Endothelial cell of umbilical vein (primary cell): Measurements from ENCODE around the gene TMEM225B. TPM values are rescaled to one million over a fixed set of nuclear protein-coding genes. Genes with fewer than 3 reads are reported as not detected.
A peak's percentile ranks its signal among the peaks of the same experiment; 100 is the strongest.

Source experiments
- BruUV-seq: library from RNA; stranded (reverse); fragments of 400-500 nt; replicated peaks from 2 replicates; lab custom pipeline; 2021; lab: Mats Ljungman, UMichigan
- CTCF ChIA-PET: fragments of 300-600, 350-600 bp; sonication (Branson Sonifier 250); formaldehyde crosslinking; loops from one replicate; lab custom pipeline; 2021; ENCODE audit warnings: antibody characterized with exemption, inconsistent platforms; lab: Charles Lee
- POLR2A ChIA-PET: fragments of 300-600, 350-600 bp; sonication (Branson Sonifier 250); formaldehyde crosslinking; loops from one replicate; lab custom pipeline; 2021; ENCODE audit warnings: antibody characterized with exemption, inconsistent platforms; lab: Charles Lee
- DNase-seq: peaks from one replicate; pipeline ENCODE4 v3.0.0-alpha.2; 2011; ENCODE audit warnings: low read depth, low spot score
- FAIRE-seq: peaks from 2 replicates; lab custom pipeline; 2011; peaks lifted over from hg19 to GRCh38; lab: Jason Lieb, UNC
- H2AFZ ChIP-seq: 2 replicates; pipeline ENCODE4 v1.6.0; 2012; ENCODE audit warnings: low read depth, low read length, control low read depth, inconsistent platforms
- H3K27ac ChIP-seq: 2 replicates; pipeline ENCODE4 v1.5.1; 2011; ENCODE audit warnings: low read depth, mild to moderate bottlenecking, control low read depth, low read length, moderate library complexity; ENCODE audit not compliant: insufficient read depth
- H3K27me3 ChIP-seq, 2 experiments: 2 replicates each; pipeline versions ENCODE4 v1.6.0 to v1.6.1; 2011; ENCODE audit warnings: low read length in 2 of 2, mixed read lengths in 1 of 2; ENCODE audit not compliant: control insufficient read depth in 2 of 2, insufficient read depth in 2 of 2
- H3K36me3 ChIP-seq, 2 experiments: 2 replicates in 1 of 2; 3 replicates in 1 of 2; pipeline ENCODE4 v1.5.1; 2011; ENCODE audit warnings: low read length in 2 of 2, mild to moderate bottlenecking in 1 of 2, moderate library complexity in 1 of 2; ENCODE audit not compliant: control insufficient read depth in 2 of 2, insufficient read depth in 2 of 2; ENCODE audit errors: extremely low read depth in 1 of 2
- H3K4me1 ChIP-seq: 3 replicates; pipeline ENCODE4 v1.5.1; 2011; ENCODE audit warnings: mild to moderate bottlenecking, low read length; ENCODE audit not compliant: control insufficient read depth, insufficient read depth; ENCODE audit errors: extremely low read depth
- H3K4me2 ChIP-seq: 2 replicates; pipeline ENCODE4 v1.6.1; 2011; ENCODE audit warnings: low read length, control low read depth, mixed read lengths; ENCODE audit not compliant: insufficient read depth
- H3K4me3 ChIP-seq, 3 experiments: fragments of 200-600 bp in 1 of 3; sonication (generic), shearing (Covaris generic) in 1 of 3; replicated peaks in 1 of 3; 2 replicates each; pipeline ENCODE4 v1.5.1; 2011 to 2016; ENCODE audit warnings: control low read depth in 3 of 3, low read length in 3 of 3, mild to moderate bottlenecking in 2 of 3, inconsistent platforms in 1 of 3, low read depth in 1 of 3, moderate library complexity in 1 of 3; ENCODE audit not compliant: insufficient read depth in 1 of 3
- H3K79me2 ChIP-seq: 2 replicates; pipeline ENCODE4 v1.6.0; 2012; ENCODE audit warnings: low read length, inconsistent platforms; ENCODE audit not compliant: control insufficient read depth, insufficient read depth
- H3K9ac ChIP-seq: replicated peaks from 2 replicates; pipeline ENCODE3; 2011; ENCODE audit warnings: low read length, control low read depth; ENCODE audit not compliant: insufficient read depth; ENCODE audit errors: extremely low read depth
- H3K9me1 ChIP-seq: replicated peaks from 3 replicates; pipeline ENCODE4 v1.6.0; 2011; ENCODE audit warnings: mild to moderate bottlenecking, low read length; ENCODE audit not compliant: control insufficient read depth, insufficient read depth; ENCODE audit errors: extremely low read depth
- H3K9me3 ChIP-seq: replicated peaks from 2 replicates; pipeline ENCODE4 v1.5.1; 2012; ENCODE audit warnings: low read length, inconsistent platforms; ENCODE audit not compliant: control insufficient read depth, insufficient read depth
- H4K20me1 ChIP-seq: replicated peaks from 2 replicates; pipeline ENCODE3; 2011; ENCODE audit warnings: mild to moderate bottlenecking, low read length; ENCODE audit not compliant: control insufficient read depth, insufficient read depth; ENCODE audit errors: extremely low read depth
- CTCF ChIP-seq, 2 donors: IDR thresholded peaks; 1 replicate in 1 of 2; 2 replicates in 1 of 2; pipeline ENCODE4 v1.5.1; 2011; ENCODE audit warnings: low read length in 2 of 2, mild to moderate bottlenecking in 2 of 2, moderate library complexity in 2 of 2, control low read depth in 1 of 2, inconsistent platforms in 1 of 2, low read depth in 1 of 2; ENCODE audit not compliant: insufficient read depth in 1 of 2; ENCODE audit errors: extremely low read depth in 1 of 2
- EZH2 ChIP-seq: IDR thresholded peaks from 2 replicates; pipeline ENCODE4 v1.6.1; 2012; ENCODE audit warnings: borderline replicate concordance, low read depth, mild to moderate bottlenecking, moderate library complexity, low read length, inconsistent platforms; ENCODE audit not compliant: severe bottlenecking
- FOS ChIP-seq: IDR thresholded peaks from 2 replicates; pipeline ENCODE4 v1.6.1; 2011; ENCODE audit warnings: mild to moderate bottlenecking, low read length, moderate library complexity, borderline replicate concordance; ENCODE audit not compliant: insufficient read depth
- GATA2 ChIP-seq: IDR thresholded peaks from 2 replicates; pipeline ENCODE4 v1.7.0; 2011; ENCODE audit warnings: low read depth, mild to moderate bottlenecking, moderate library complexity, mixed read lengths, low read length; ENCODE audit not compliant: insufficient read length, insufficient read depth
- JUN ChIP-seq: IDR thresholded peaks from 2 replicates; pipeline ENCODE4 v1.6.1; 2011; ENCODE audit warnings: borderline replicate concordance, low read depth; ENCODE audit not compliant: insufficient read length, insufficient read depth
- MYC ChIP-seq: IDR thresholded peaks from one replicate; pipeline ENCODE4 v1.6.1; 2011; ENCODE audit warnings: mild to moderate bottlenecking, low read depth, low read length
- POLR2A ChIP-seq: IDR thresholded peaks from 2 replicates; pipeline ENCODE4 v1.6.1; 2012; ENCODE audit warnings: low read depth, mild to moderate bottlenecking, control low read depth, low read length
- POLR2AphosphoS5 ChIP-seq: IDR thresholded peaks from 2 replicates; pipeline ENCODE4 v1.6.1; 2012; ENCODE audit warnings: low read depth, mild to moderate bottlenecking, control low read depth, low read length, moderate library complexity; ENCODE audit not compliant: insufficient read depth
- dilution Hi-C: fragments of 300-500 bp; cut with MboI; formaldehyde crosslinking; loops from one replicate; pipeline ENCODE4 v1.15.0; 2019; ENCODE audit warnings: low sequenced_read_pairs; ENCODE audit not compliant: extremely low pct_ligation_motif_present
- intact Hi-C: fragments of 100-400 bp; cut with micrococcal nuclease; formaldehyde crosslinking; loops from one replicate; pipeline ENCODE4 v1.10.0; 2022
- polyA plus RNA-seq, 4 experiments: library from polyadenylated mRNA; depleted of rRNA in 3 of 4; stranded (reverse) in 3 of 4; unstranded in 1 of 4; fragments of >200 nt; gene quantifications; 2 replicates each; pipeline versions ENCODE4 v1.2.1 to v1.2.3, GENCODE V29; 2011 to 2012; ENCODE audit warnings: missing spikeins in 1 of 4
- total RNA-seq: library from RNA; stranded (reverse); gene quantifications from 2 replicates; pipeline ENCODE4 v1.2.3, GENCODE V29; 2021
- TF ChIP-seq, protein P1 (sequence below): IDR thresholded peaks from 2 replicates; pipeline ENCODE4 v1.6.1; 2011; ENCODE audit not compliant: insufficient read depth, insufficient read length

TMEM225B gene
- total and polyA plus RNA-seq, 2 donors (not counting 3 experiments of a cell fraction or from before 2014, with no cell fraction given) = 0.29 TPM; not detected in 1

DNA sequence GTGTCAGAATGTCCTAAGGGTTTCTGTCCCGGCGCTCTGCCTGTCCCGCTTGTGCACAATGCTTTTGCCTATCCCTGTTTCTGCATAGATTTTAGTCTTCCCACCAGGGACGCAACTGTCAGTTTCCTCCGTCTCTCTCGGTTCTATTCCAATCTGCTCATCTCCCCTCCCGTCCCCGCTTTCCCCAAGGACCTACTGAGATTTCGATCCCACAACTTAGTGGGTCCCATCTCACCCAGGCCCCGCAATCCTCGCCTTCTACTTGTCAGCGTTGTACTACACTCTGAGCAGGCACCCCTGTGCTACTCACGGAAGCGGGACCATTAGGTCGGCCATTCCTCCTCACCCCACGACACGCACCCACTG lies 40.1 kb upstream of the TMEM225B start:
- H3K9ac ChIP-seq = peak overlapping the region; percentile 91
- DNase-seq (no peak), FAIRE-seq (no peak)
- H3K9me1 ChIP-seq = no peaks in the 10 kb centered on the region
- no peak overlapping the region for H3K27ac ChIP-seq
- H3K4me1 ChIP-seq = peaks cover 20% of the 10 kb centered on the region
- peak overlapping the region; percentile 87 for H2AFZ ChIP-seq
- no peaks in the 10 kb centered on the region for H3K27me3 ChIP-seq
- H3K4me2 ChIP-seq = peak overlapping the region; percentile 83
- peak overlapping the region; percentile 80 to 86 (median 84) for H3K4me3 ChIP-seq
- intact Hi-C loops (loop anchor here (2.0 kb wide), 1 partner anchor 59 kb away; the partner anchor contains the start of gene ZSCAN25), dilution Hi-C loops (no loop called here)
- ChIA-PET POLR2A (no interaction called here), CTCF (interaction anchor here (1.4 to 2.3 kb wide), 2 partner anchors 53 to 58 kb away, joined by 3 to 6 read pairs; partner anchors contain the start of genes ZKSCAN5 and ZSCAN25)
- peaks cover 13% of the 10 kb centered on the region for H3K79me2 ChIP-seq
- no TSS peak for BruUV-seq
- H3K9me3 ChIP-seq = no peaks in the 10 kb centered on the region
- H4K20me1 ChIP-seq = no peaks in the 10 kb centered on the region
- peaks cover 4 to 10% of the 10 kb centered on the region in 2 experiments for H3K36me3 ChIP-seq
- TF ChIP-seq FOS (no peak), CTCF (IDR thresholded peaks at IDR 0.05; ENCODE audit: extremely low read depth in 1 of 2, insufficient read depth in 1 of 2, low read depth in 1 of 2, low read length in 2 of 2) (no peak), EZH2 (no peak), GATA2 (no peak), MYC (no peak), POLR2A (no peak), POLR2AphosphoS5 (no peak), JUN (no peak)
- TF ChIP-seq, protein P1, sequence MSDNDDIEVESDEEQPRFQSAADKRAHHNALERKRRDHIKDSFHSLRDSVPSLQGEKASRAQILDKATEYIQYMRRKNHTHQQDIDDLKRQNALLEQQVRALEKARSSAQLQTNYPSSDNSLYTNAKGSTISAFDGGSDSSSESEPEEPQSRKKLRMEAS = no peak
